HEK293 (cell line): Measurements from ENCODE around the gene PHLPP2.

Source experiments
- BCL11B ChIP-seq: fragments of 450-650 bp; formaldehyde crosslinking; IDR thresholded peaks from 2 replicates; pipeline ENCODE4 v1.5.1; 2016; ENCODE audit warnings: low read depth, missing biosample characterization, missing genetic modification characterization
- KLF7 ChIP-seq: fragments of 450-650 bp; formaldehyde crosslinking; IDR thresholded peaks from 2 replicates; pipeline ENCODE4 v1.5.1; 2016; ENCODE audit warnings: missing biosample characterization, missing genetic modification characterization, borderline replicate concordance
- PRDM1 ChIP-seq: fragments of 450-650 bp; formaldehyde crosslinking; IDR thresholded peaks from 2 replicates; pipeline ENCODE4; 2016; ENCODE audit warnings: missing biosample characterization, missing genetic modification characterization
- REPIN1 ChIP-seq: fragments of 450-650 bp; formaldehyde crosslinking; IDR thresholded peaks from 2 replicates; pipeline ENCODE4 v1.5.1; 2017; ENCODE audit warnings: missing biosample characterization, missing genetic modification characterization, low read depth
- TCF7L2 ChIP-seq: IDR thresholded peaks from 2 replicates; pipeline ENCODE4 v1.6.1; 2011; ENCODE audit warnings: low read depth, mild to moderate bottlenecking, inconsistent platforms, low read length, moderate library complexity, borderline replicate concordance
- ZBTB21 ChIP-seq: fragments of 450-650 bp; formaldehyde crosslinking; IDR thresholded peaks from 2 replicates; pipeline ENCODE4 v1.5.1; 2017; ENCODE audit warnings: missing biosample characterization, missing genetic modification characterization
- ZEB2 ChIP-seq: fragments of 450-650 bp; formaldehyde crosslinking; IDR thresholded peaks from 2 replicates; pipeline ENCODE4 v1.5.1; 2016; ENCODE audit warnings: missing biosample characterization, missing genetic modification characterization
- ZFHX2 ChIP-seq: fragments of 450-650 bp; formaldehyde crosslinking; conservative IDR thresholded peaks from 2 replicates; pipeline ENCODE4 v1.5.1; 2016; ENCODE audit warnings: missing biosample characterization, missing genetic modification characterization
- ZIC2 ChIP-seq: fragments of 450-650 bp; formaldehyde crosslinking; IDR thresholded peaks from 2 replicates; pipeline ENCODE4 v1.5.1; 2016; ENCODE audit warnings: missing biosample characterization, missing genetic modification characterization
- ZNF174 ChIP-seq: fragments of 450-650 bp; formaldehyde crosslinking; IDR thresholded peaks from 2 replicates; pipeline ENCODE4 v1.5.0; 2017; ENCODE audit warnings: missing biosample characterization, mild to moderate bottlenecking, missing genetic modification characterization
- ZNF202 ChIP-seq: fragments of 450-650 bp; formaldehyde crosslinking; IDR thresholded peaks from 2 replicates; pipeline ENCODE4 v1.5.1; 2016; ENCODE audit warnings: missing biosample characterization, missing genetic modification characterization, borderline replicate concordance
- ZNF248 ChIP-seq: fragments of 450-650 bp; formaldehyde crosslinking; IDR thresholded peaks from 2 replicates; pipeline ENCODE4 v1.5.1; 2017; ENCODE audit warnings: missing biosample characterization, missing genetic modification characterization
- ZNF341 ChIP-seq: fragments of 450-650 bp; formaldehyde crosslinking; IDR thresholded peaks from 2 replicates; pipeline ENCODE4; 2016; ENCODE audit warnings: low read depth, missing biosample characterization, missing genetic modification characterization
- ZNF366 ChIP-seq: fragments of 450-650 bp; formaldehyde crosslinking; conservative IDR thresholded peaks from 2 replicates; pipeline ENCODE4 v1.5.1; 2016; ENCODE audit warnings: missing biosample characterization, missing genetic modification characterization
- ZNF423 ChIP-seq: fragments of 450-650 bp; formaldehyde crosslinking; IDR thresholded peaks from 2 replicates; pipeline ENCODE4 v1.5.1; 2016; ENCODE audit warnings: missing biosample characterization, missing genetic modification characterization
- ZNF558 ChIP-seq: fragments of 450-650 bp; formaldehyde crosslinking; IDR thresholded peaks from 2 replicates; pipeline ENCODE4 v1.5.1; 2016; ENCODE audit warnings: missing biosample characterization, missing genetic modification characterization
- ZNF596 ChIP-seq: fragments of 450-650 bp; IDR thresholded peaks from 2 replicates; pipeline ENCODE4 v1.5.0; 2018; ENCODE audit warnings: missing biosample characterization, mild to moderate bottlenecking, missing genetic modification characterization, moderate library complexity
- ZNF629 ChIP-seq: fragments of 450-650 bp; formaldehyde crosslinking; IDR thresholded peaks from 2 replicates; pipeline ENCODE4 v1.5.1; 2017; ENCODE audit warnings: missing biosample characterization, missing genetic modification characterization
- ZNF76 ChIP-seq: fragments of 450-650 bp; formaldehyde crosslinking; IDR thresholded peaks from 2 replicates; pipeline ENCODE4; 2016; ENCODE audit warnings: low read depth, missing biosample characterization, missing genetic modification characterization, borderline replicate concordance
- ZNF768 ChIP-seq: fragments of 450-650 bp; formaldehyde crosslinking; IDR thresholded peaks from 2 replicates; pipeline ENCODE4 v1.5.1; 2018; ENCODE audit warnings: missing biosample characterization, mild to moderate bottlenecking, missing genetic modification characterization
- TF ChIP-seq, protein P1 (sequence below): fragments of 450-650 bp; formaldehyde crosslinking; IDR thresholded peaks from 2 replicates; pipeline ENCODE4 v1.5.1; 2017; ENCODE audit warnings: missing biosample characterization, missing genetic modification characterization
- TF ChIP-seq, protein P2 (sequence below): fragments of 450-650 bp; formaldehyde crosslinking; IDR thresholded peaks from 2 replicates; pipeline ENCODE4 v1.5.1; 2016; ENCODE audit warnings: missing biosample characterization, missing genetic modification characterization
- TF ChIP-seq, protein P3 (sequence below): fragments of 450-650 bp; formaldehyde crosslinking; IDR thresholded peaks from 2 replicates; pipeline ENCODE4 v1.5.1; 2017; ENCODE audit warnings: missing biosample characterization, missing genetic modification characterization
- TF ChIP-seq, protein P4 (sequence below): fragments of 450-650 bp; formaldehyde crosslinking; IDR thresholded peaks from 2 replicates; pipeline ENCODE4 v1.5.1; 2017; ENCODE audit warnings: missing biosample characterization, mild to moderate bottlenecking, missing genetic modification characterization, moderate library complexity
- TF ChIP-seq, protein P5 (sequence below): fragments of 450-650 bp; formaldehyde crosslinking; IDR thresholded peaks from 2 replicates; pipeline ENCODE4 v1.5.1; 2016; ENCODE audit warnings: missing biosample characterization, missing genetic modification characterization
- TF ChIP-seq, protein P6 (sequence below): fragments of 450-650 bp; formaldehyde crosslinking; IDR thresholded peaks from 2 replicates; pipeline ENCODE4 v1.5.1; 2016; ENCODE audit warnings: missing biosample characterization, missing genetic modification characterization, borderline replicate concordance

PHLPP2 gene

DNA sequence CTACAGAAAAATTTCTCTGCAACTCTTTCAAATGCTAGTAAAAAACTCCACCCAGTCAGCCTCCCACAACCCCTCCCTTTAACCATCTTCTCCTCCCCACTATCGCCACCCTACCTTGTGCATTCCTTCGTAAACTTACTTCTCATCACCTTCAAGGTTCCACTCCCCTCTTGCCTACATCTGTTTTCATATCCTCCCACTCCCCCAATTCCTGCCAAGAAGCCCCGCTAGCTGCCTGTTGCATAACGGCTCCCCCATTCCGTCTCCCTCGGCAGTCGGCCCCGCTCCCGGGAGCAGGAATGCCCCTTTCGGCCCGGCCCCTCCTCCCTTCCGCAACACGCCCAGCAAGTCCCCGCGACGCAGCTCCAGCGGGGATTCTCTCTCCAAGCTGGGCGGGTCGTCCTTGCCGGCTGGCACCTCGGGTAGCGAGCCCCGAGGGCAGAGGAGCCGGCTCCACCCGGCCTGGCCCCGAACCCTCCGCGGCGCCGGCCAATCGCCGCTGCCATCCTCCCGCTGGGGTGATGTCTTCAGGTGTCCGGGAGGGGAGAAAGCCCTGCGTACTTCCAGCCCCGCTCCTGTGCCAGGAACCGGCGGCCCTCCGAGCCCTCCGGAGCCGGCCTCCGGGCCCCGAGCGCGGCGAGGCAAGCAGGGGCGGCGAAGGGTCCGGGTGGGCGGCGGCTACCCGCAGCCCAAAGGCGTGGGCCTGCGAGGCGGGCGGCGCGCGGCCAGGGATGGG, 1.5 kb downstream of the PHLPP2 start (continued):
- TF ChIP-seq ZNF423 (tag by site-specific recombination) (no peak), ZNF174 (tag by site-specific recombination) (no peak), ZNF341 (tag by site-specific recombination) (peak; percentile 63), ZIC2 (peak; percentile 85), KLF7 (tag by site-specific recombination) (peak; percentile 66; the same call in 1 of the 2 replicates), ZFHX2 (peak; percentile 92), ZBTB21 (tag by site-specific recombination) (peak; percentile 59; the same call in 1 of the 2 replicates), ZNF76 (tag by site-specific recombination) (peak; percentile 58; the same call in 1 of the 2 replicates), ZEB2 (tag by site-specific recombination) (peak; percentile 93), PRDM1 (tag by site-specific recombination) (peak; percentile 71; the same call in 1 of the 2 replicates), ZNF202 (tag by site-specific recombination) (no peak), REPIN1 (tag by site-specific recombination) (no peak), ZNF558 (no peak), ZNF629 (tag by site-specific recombination) (peak; percentile 59), ZNF366 (tag by site-specific recombination) (peak; percentile 66), ZNF596 (tag by site-specific recombination) (no peak), TCF7L2 (no peak), BCL11B (no peak), ZNF248 (tag by site-specific recombination) (no peak), ZNF768 (no peak)
- TF ChIP-seq, protein P1, sequence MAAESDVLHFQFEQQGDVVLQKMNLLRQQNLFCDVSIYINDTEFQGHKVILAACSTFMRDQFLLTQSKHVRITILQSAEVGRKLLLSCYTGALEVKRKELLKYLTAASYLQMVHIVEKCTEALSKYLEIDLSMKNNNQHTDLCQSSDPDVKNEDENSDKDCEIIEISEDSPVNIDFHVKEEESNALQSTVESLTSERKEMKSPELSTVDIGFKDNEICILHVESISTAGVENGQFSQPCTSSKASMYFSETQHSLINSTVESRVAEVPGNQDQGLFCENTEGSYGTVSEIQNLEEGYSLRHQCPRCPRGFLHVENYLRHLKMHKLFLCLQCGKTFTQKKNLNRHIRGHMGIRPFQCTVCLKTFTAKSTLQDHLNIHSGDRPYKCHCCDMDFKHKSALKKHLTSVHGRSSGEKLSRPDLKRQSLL (tag by site-specific recombination): no peak
- TF ChIP-seq, protein P2, sequence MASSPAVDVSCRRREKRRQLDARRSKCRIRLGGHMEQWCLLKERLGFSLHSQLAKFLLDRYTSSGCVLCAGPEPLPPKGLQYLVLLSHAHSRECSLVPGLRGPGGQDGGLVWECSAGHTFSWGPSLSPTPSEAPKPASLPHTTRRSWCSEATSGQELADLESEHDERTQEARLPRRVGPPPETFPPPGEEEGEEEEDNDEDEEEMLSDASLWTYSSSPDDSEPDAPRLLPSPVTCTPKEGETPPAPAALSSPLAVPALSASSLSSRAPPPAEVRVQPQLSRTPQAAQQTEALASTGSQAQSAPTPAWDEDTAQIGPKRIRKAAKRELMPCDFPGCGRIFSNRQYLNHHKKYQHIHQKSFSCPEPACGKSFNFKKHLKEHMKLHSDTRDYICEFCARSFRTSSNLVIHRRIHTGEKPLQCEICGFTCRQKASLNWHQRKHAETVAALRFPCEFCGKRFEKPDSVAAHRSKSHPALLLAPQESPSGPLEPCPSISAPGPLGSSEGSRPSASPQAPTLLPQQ: peak; percentile 79; the same call in 1 of the 2 replicates
- TF ChIP-seq, protein P3, sequence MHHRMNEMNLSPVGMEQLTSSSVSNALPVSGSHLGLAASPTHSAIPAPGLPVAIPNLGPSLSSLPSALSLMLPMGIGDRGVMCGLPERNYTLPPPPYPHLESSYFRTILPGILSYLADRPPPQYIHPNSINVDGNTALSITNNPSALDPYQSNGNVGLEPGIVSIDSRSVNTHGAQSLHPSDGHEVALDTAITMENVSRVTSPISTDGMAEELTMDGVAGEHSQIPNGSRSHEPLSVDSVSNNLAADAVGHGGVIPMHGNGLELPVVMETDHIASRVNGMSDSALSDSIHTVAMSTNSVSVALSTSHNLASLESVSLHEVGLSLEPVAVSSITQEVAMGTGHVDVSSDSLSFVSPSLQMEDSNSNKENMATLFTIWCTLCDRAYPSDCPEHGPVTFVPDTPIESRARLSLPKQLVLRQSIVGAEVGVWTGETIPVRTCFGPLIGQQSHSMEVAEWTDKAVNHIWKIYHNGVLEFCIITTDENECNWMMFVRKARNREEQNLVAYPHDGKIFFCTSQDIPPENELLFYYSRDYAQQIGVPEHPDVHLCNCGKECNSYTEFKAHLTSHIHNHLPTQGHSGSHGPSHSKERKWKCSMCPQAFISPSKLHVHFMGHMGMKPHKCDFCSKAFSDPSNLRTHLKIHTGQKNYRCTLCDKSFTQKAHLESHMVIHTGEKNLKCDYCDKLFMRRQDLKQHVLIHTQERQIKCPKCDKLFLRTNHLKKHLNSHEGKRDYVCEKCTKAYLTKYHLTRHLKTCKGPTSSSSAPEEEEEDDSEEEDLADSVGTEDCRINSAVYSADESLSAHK: no peak
- TF ChIP-seq, protein P4, sequence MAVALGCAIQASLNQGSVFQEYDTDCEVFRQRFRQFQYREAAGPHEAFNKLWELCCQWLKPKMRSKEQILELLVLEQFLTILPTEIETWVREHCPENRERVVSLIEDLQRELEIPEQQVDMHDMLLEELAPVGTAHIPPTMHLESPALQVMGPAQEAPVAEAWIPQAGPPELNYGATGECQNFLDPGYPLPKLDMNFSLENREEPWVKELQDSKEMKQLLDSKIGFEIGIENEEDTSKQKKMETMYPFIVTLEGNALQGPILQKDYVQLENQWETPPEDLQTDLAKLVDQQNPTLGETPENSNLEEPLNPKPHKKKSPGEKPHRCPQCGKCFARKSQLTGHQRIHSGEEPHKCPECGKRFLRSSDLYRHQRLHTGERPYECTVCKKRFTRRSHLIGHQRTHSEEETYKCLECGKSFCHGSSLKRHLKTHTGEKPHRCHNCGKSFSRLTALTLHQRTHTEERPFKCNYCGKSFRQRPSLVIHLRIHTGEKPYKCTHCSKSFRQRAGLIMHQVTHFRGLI (tag by site-specific recombination): peak; percentile 87
- TF ChIP-seq, protein P5, sequence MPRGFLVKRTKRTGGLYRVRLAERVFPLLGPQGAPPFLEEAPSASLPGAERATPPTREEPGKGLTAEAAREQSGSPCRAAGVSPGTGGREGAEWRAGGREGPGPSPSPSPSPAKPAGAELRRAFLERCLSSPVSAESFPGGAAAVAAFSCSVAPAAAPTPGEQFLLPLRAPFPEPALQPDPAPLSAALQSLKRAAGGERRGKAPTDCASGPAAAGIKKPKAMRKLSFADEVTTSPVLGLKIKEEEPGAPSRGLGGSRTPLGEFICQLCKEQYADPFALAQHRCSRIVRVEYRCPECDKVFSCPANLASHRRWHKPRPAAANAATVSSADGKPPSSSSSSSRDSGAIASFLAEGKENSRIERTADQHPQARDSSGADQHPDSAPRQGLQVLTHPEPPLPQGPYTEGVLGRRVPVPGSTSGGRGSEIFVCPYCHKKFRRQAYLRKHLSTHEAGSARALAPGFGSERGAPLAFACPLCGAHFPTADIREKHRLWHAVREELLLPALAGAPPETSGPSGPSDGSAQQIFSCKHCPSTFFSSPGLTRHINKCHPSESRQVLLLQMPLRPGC: no peak
- TF ChIP-seq, protein P6, sequence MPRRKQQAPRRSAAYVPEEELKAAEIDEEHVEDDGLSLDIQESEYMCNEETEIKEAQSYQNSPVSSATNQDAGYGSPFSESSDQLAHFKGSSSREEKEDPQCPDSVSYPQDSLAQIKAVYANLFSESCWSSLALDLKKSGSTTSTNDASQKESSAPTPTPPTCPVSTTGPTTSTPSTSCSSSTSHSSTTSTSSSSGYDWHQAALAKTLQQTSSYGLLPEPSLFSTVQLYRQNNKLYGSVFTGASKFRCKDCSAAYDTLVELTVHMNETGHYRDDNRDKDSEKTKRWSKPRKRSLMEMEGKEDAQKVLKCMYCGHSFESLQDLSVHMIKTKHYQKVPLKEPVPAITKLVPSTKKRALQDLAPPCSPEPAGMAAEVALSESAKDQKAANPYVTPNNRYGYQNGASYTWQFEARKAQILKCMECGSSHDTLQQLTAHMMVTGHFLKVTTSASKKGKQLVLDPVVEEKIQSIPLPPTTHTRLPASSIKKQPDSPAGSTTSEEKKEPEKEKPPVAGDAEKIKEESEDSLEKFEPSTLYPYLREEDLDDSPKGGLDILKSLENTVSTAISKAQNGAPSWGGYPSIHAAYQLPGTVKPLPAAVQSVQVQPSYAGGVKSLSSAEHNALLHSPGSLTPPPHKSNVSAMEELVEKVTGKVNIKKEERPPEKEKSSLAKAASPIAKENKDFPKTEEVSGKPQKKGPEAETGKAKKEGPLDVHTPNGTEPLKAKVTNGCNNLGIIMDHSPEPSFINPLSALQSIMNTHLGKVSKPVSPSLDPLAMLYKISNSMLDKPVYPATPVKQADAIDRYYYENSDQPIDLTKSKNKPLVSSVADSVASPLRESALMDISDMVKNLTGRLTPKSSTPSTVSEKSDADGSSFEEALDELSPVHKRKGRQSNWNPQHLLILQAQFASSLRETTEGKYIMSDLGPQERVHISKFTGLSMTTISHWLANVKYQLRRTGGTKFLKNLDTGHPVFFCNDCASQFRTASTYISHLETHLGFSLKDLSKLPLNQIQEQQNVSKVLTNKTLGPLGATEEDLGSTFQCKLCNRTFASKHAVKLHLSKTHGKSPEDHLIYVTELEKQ (tag by site-specific recombination): no peak
